Panc1 (cell line): ENCODE data around the gene SERTAD2. TPM values are rescaled to one million over a fixed set of nuclear protein-coding genes. Genes with fewer than 3 reads are reported as not detected.

Experiments
- ATAC-seq: fragments of 200-7000 bp; cut with Tn5 transposase; 2 replicates; pipeline ENCODE4 v1.9.1; 2020; ENCODE audit warnings: mild to moderate bottlenecking, moderate library complexity
- BruUV-seq: library from RNA; stranded (reverse); fragments of 400-500 nt; replicated peaks from 2 replicates; lab custom pipeline; 2021; lab: Mats Ljungman, UMichigan
- CTCF ChIA-PET: fragments of 300-600 bp; sonication (Branson Sonifier 250); formaldehyde crosslinking; loops from one replicate; lab custom pipeline; 2022; ENCODE audit warnings: antibody characterized with exemption; lab: Charles Lee
- POLR2A ChIA-PET: fragments of 300-600 bp; sonication (Branson Sonifier 250); formaldehyde crosslinking; loops from one replicate; lab custom pipeline; 2022; ENCODE audit warnings: antibody characterized with exemption; lab: Charles Lee
- DNase-seq: peaks from one replicate; pipeline ENCODE4 v3.0.0-alpha.2; 2010; ENCODE audit warnings: low read depth, low spot score
- H3K27ac ChIP-seq: 2 replicates; pipeline ENCODE4 v1.5.1; 2011; ENCODE audit warnings: mild to moderate bottlenecking, low read length, inconsistent platforms
- H3K27me3 ChIP-seq: fragments of 200-500 bp; sonication (Bioruptor generic); 2 replicates; pipeline ENCODE4 v1.6.0; 2014; ENCODE audit warnings: low read length, inconsistent platforms; ENCODE audit not compliant: control insufficient read depth, insufficient read depth
- H3K36me3 ChIP-seq: fragments of 200-500 bp; sonication (Bioruptor generic); 2 replicates; pipeline ENCODE4 v1.5.1; 2014; ENCODE audit warnings: inconsistent platforms, mild to moderate bottlenecking, low read length, moderate library complexity; ENCODE audit not compliant: control insufficient read depth, insufficient read depth
- H3K4me1 ChIP-seq: 2 replicates; pipeline ENCODE4 v1.5.1; 2011; ENCODE audit warnings: inconsistent platforms, mild to moderate bottlenecking, low read length, moderate library complexity; ENCODE audit not compliant: control insufficient read depth, insufficient read depth
- H3K4me3 ChIP-seq, 2 experiments: 2 replicates each; pipeline ENCODE4 v1.5.1; 2011 to 2012; ENCODE audit warnings: low read depth in 2 of 2, low read length in 2 of 2, mild to moderate bottlenecking in 2 of 2, inconsistent platforms in 1 of 2, moderate library complexity in 1 of 2
- H3K9me3 ChIP-seq: fragments of 200-500 bp; sonication (Bioruptor generic); 2 replicates; pipeline ENCODE4 v1.5.1; 2014; ENCODE audit warnings: low read depth, mild to moderate bottlenecking, inconsistent platforms, low read length, moderate library complexity; ENCODE audit not compliant: control insufficient read depth, insufficient read depth
- POLR2AphosphoS5 ChIP-seq: IDR thresholded peaks from 2 replicates; pipeline ENCODE4 v1.6.1; 2012; ENCODE audit warnings: mild to moderate bottlenecking, low read depth, low read length, moderate library complexity
- REST ChIP-seq, 2 experiments: IDR thresholded peaks; 2 replicates each; pipeline ENCODE4 v1.6.1; 2011 to 2012; ENCODE audit warnings: low read depth in 2 of 2, control low read depth in 1 of 2, low read length in 1 of 2, mild to moderate bottlenecking in 1 of 2, moderate library complexity in 1 of 2; ENCODE audit not compliant: insufficient read depth in 1 of 2
- SIN3A ChIP-seq: IDR thresholded peaks from 2 replicates; pipeline ENCODE4 v1.6.1; 2012; ENCODE audit warnings: low read depth, mild to moderate bottlenecking, low read length, moderate library complexity, borderline replicate concordance; ENCODE audit not compliant: insufficient read depth
- TCF7L2 ChIP-seq: IDR thresholded peaks from 2 replicates; pipeline ENCODE4 v1.6.1; 2011; ENCODE audit warnings: mild to moderate bottlenecking, low read depth, low read length, inconsistent platforms
- in situ Hi-C: cut with HindIII; loops from 2 replicates; pipeline ENCODE4 v1.10.0; 2016; ENCODE audit warnings: low sequenced_read_pairs, low pct_unique_long_range_greater_than_20kb
- intact Hi-C: fragments of 100-400 bp; cut with micrococcal nuclease; formaldehyde crosslinking; loops from one replicate; pipeline ENCODE4 v1.10.0; 2022; ENCODE audit not compliant: unreplicated experiment
- total RNA-seq: library from RNA; stranded (reverse); gene quantifications from one replicate; pipeline ENCODE4 v1.2.1, GENCODE V29; 2021; ENCODE audit not compliant: unreplicated experiment
- TF ChIP-seq, protein P1 (sequence below): fragments of 450-650 bp; IDR thresholded peaks from 2 replicates; pipeline ENCODE4 v1.5.1; 2017; ENCODE audit warnings: mild to moderate bottlenecking

Gene SERTAD2
- total RNA-seq, 1 experiment from 2014 or later = 24.3 TPM

DNA sequence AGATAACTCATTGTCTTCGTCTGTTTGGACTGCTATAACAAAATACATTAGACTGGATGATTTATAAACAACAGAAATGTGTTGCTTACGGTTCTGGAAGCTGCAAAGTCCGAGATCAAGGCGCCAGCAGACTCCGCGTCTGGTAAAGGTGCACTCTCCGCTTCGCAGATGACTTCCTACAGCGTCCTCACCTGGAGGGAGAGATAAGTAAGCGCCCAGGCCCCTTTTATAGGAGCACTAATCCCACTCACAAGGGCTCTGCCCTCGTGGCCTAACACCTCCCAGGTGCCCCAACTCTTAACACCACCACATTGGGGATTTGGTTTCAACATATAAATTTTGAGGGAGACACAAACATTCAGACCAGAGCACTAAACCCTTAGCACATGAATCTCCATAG, 51.3 kb downstream of the SERTAD2 start:
- in situ Hi-C loops (no loop called here), intact Hi-C loops (no loop called here)
- H3K4me3 ChIP-seq = no peak overlapping the region
- ChIA-PET POLR2A (no interaction called here), CTCF (no interaction called here)
- H3K9me3 ChIP-seq = no peaks in the 10 kb centered on the region
- ATAC-seq (no peak), DNase-seq (no peak)
- no peak overlapping the region for H3K27ac ChIP-seq
- no peak for TF ChIP-seq POLR2AphosphoS5
- no peak for TF ChIP-seq TCF7L2
- TF ChIP-seq, protein P1, sequence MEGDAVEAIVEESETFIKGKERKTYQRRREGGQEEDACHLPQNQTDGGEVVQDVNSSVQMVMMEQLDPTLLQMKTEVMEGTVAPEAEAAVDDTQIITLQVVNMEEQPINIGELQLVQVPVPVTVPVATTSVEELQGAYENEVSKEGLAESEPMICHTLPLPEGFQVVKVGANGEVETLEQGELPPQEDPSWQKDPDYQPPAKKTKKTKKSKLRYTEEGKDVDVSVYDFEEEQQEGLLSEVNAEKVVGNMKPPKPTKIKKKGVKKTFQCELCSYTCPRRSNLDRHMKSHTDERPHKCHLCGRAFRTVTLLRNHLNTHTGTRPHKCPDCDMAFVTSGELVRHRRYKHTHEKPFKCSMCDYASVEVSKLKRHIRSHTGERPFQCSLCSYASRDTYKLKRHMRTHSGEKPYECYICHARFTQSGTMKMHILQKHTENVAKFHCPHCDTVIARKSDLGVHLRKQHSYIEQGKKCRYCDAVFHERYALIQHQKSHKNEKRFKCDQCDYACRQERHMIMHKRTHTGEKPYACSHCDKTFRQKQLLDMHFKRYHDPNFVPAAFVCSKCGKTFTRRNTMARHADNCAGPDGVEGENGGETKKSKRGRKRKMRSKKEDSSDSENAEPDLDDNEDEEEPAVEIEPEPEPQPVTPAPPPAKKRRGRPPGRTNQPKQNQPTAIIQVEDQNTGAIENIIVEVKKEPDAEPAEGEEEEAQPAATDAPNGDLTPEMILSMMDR = no peak
- TF ChIP-seq REST (IDR thresholded peaks at IDR 0.05; ENCODE audit: insufficient read depth in 1 of 2, low read depth in 2 of 2, low read length in 1 of 2) = no peak
- no peak for TF ChIP-seq SIN3A
- H3K36me3 ChIP-seq = no peaks in the 10 kb centered on the region
- no TSS peak for BruUV-seq
- no peaks in the 10 kb centered on the region for H3K27me3 ChIP-seq
- no peaks in the 10 kb centered on the region; the same call in 1 of the 2 replicates for H3K4me1 ChIP-seq

GRCh38 chr2:64601785-64602391, 51.8 kb downstream of the SERTAD2 start:
- TF ChIP-seq REST (IDR thresholded peaks at IDR 0.05; ENCODE audit: insufficient read depth in 1 of 2, low read depth in 2 of 2, low read length in 1 of 2) (no peak), TCF7L2 (no peak), SIN3A (no peak), POLR2AphosphoS5 (no peak)
- TF ChIP-seq, protein P1 = no peak
- ATAC-seq (no peak), DNase-seq (no peak)
- BruUV-seq = no TSS peak
- no peaks in the 10 kb centered on the region for H3K27me3 ChIP-seq
- H3K27ac ChIP-seq = no peak overlapping the region
- ChIA-PET POLR2A (no interaction called here), CTCF (no interaction called here)
- intact Hi-C loops (no loop called here), in situ Hi-C loops (no loop called here)
- H3K9me3 ChIP-seq = no peaks in the 10 kb centered on the region
- no peaks in the 10 kb centered on the region; the same call in 1 of the 2 replicates for H3K4me1 ChIP-seq
- H3K36me3 ChIP-seq = no peaks in the 10 kb centered on the region
- H3K4me3 ChIP-seq = no peak overlapping the region
